Ammon's horn (tissue), 1 donor: ENCODE results near the gene MPND.
A peak's percentile ranks its signal among the peaks of the same experiment; 100 is the strongest.

ENCODE experiments used
- DNase-seq: peaks from one replicate; pipeline ENCODE4 v3.0.0-alpha.2; 2016; ENCODE audit warnings: low spot score

Gene MPND

DNA sequence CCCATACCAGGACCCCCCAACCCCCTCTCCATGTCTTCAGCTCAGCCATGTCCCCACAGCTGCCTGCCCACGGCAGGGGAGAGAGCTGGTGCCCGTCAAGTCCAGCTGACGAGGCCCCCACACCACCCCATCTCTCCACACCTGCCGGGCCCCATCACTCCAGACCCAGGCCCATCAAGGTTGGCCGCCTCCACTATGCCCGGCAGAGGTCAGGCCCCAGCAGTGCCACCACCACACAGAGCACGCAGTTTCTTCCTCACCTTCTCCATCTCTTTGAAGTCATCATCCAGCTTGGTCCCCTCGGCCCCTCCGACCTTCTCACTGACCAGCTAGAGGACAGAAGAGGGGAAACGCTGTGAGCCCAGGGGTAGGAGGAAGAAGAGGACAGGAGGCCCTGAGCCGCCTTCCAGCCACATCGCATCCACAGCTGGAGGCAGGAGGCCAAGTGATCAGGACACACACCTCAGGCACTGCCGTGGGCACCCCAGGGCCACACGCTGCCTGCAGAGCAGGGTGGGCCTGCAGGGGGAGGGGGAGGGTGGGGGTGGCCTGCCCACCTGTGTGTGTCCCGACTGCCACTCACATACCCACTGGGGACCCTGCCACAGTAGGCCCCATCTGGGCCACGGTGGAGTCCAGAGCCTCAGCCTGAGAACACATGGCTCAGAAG is 23.4 kb downstream of the MPND start:
- no peak for DNase-seq

DNA sequence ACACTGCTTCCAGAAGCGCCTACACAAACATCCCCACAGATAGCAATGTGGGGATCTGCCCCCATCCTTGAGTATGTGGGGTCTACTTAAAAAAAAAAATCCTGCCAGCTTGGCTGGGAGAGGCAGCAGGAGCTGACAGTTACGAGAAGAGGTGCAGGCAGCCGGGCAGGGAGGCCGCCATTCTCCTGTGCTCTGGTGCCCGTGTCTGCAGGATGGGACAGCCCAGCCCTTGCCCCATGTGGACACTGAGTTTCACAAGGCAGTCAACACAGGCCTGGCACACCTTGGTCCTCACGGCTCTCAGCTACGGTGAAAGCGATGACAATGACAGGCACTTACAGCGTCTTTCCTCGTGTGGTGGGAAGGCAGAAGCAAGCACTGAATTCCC is 24.0 kb downstream of the MPND start:
- no peak for DNase-seq

DNA sequence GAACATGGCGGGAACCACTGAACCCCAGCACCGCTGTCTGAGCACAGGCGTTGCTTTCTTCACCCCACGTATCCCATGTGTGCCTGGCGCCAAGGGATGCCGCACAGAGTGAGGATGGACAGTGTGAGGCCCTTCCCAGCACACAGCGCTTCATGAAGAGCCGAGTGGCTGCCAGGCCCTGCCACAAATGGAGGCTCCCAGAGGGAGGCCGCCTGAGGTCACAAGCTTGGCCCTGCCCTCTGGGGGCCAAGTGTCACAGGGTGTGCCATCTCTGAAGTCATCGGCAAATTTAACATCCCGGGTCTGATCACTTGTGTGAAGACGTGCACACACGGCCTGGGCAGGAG is 24.4 kb downstream of the MPND start:
- no peak for DNase-seq

DNA sequence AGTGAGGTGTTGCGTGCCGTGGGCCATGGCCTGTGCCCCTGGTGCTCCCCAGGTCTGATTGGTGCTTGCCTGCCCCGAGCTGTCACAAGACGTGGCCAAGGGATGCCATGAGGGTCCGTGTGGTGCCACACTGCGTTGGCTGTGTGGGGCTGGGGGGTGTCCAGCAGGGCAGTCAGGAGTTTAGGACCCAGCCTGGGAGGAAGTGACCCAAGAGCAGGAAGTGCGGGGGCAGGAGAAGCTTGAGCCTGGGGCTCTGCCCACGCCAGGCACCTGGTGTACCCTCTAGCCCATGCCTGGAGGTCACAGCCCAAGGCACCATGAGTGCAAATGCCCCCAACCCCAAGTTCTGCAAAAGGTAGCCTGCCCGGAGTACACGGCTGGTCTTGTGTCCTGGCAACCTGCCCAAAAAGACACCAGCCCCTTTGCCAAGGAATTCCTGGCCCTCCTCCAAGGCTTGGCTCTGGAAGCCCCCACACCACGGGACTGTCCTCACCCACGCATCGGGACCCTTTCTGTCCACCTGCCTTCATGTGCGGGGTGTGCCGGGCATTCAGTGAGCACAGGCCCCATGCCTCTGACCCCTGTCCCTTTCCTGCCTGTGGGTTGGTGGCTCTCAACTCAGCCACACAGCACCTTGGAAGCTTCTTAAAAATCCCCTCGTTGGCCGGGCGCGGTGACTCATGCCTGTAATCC is 24.9 kb downstream of the MPND start:
- DNase-seq, result no peak

- DNase-seq, result no peak
Observed at GRCh38 chr19:4369109-4369887, 25.9 kb downstream of the MPND start.

- DNase-seq, result peak; percentile 83
Observed at GRCh38 chr19:4369888-4370260, 26.5 kb downstream of the MPND start.

DNA sequence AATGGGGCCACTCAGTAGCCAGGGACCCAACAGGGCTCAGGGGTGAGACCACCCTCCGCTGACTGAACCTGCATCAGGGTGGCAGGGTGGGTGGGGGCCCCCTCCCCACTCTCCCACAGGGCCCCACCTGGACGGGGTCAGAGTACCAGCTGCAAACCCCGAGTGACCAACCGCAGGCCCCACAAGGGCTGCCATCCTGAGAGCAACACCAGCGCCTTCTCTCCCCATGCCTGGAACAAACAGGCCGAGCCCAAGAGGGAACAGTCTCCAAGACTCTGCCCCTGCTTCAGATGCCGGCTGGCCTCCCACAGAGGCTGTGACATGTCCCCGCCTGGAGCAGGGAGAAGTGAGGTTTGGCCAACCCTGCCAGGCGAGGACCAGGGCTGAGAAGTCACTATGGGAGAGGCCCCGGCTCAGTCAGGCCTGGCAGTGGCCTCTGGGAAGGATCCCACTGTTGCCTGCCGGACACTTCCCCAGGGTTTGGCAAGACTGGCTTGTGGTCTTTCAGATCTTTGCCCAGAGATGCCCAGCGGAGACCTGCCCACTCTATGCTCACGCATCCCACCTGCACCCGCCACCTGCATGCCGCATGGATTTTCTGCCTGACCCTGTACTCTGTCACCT is 27.2 kb downstream of the MPND start:
- DNase-seq, result no peak

- DNase-seq, result no peak
Observed at GRCh38 chr19:4371247-4372164, 28.1 kb downstream of the MPND start.

GRCh38 chr19:4372165-4373012 is 29.0 kb downstream of the MPND start:
- DNase-seq, result no peak

DNA sequence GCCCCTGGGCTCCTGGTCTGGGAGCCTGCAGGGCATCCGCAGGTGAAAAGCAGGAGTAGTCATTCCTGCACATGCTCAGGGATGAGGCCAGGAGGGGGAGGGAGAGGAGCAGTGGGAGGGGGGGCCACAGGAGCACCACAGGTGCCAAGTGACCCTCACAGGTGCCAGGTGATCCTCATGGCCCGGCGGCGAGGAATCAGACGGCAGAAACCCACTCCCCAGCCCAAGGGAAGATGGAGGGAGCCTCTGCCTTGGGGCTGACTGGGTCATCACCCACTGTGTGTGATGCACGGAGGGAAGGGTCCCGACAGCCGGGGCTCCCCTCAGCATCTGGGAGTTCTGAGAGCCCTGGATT is 29.6 kb downstream of the MPND start:
- no peak for DNase-seq

DNA sequence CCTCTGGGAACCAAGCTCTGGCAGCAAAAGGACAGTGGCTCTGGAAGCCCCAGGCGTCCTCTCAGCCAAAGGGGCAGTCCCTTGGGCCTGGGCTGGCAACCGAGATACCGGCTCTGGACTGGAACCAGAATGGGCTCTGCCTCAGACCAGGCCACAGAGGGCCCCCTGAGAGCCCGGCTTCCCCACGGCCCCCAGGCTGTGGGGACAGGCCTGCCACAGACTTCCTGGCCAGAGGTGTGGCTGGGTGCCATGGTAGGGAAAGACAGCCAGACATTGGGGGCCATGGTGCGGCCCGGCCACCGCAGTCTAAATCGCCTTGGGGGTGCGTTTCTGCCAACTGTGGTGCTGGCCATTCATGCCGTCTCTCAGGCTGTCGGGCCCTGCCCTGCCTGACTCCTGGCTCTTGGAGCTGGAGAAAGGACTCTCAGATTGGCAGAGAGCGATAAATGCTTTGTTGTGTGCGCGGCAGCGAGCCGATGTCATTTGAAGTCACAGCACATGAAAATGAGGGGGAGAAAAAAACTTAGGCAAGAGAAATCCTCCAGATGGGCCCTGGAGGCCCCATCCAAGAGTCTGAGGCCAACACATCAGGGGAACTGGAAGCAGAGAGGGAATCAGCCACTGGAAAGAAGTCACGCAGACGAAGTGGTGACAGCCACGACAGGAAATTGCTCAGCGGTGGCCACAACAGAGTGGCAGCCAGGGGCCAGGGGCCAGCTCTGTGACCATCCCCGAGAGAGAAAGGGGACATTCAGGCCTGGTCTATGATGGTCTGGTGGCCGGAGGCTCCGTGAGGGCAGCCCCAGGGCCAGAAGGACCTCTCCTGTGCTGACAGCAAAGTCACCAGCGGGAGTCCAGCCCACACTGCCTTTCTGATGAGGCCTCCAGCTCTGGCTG is 30.5 kb downstream of the MPND start:
- DNase-seq, result peak; percentile 77

DNA sequence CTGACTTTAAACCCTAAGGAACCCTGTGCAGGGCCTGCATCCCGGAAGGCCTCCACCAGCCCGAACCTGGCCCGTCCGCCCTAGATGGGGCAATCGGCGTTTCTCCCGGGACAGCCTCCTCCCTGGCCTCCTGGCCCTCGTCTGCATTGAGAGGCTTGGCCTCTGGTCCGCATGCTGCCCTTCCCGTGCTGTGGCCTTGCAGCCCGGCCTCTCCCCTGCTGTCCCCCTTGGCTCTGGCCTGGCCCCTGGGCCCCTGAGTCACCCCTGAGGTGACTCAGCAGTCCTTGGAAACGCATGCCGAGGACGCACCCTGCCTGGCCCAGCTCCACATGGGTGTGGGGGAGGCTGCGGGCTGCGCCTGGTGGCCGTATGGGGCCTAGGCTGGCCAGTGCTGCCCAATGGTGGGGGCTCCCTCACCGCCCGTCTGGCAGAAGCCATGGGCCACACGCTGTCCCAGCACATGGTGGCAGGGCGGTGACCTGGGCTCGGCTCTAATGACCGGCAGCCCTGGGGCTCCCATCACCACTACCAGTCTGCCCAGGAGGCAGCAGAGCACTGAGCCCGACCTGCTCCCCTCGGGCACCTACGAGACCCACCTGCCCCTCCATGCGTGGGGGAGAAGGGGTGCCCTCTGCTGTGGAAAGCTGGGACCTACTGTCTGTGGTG is 31.3 kb downstream of the MPND start:
- no peak for DNase-seq

GRCh38 chr19:4375164-4376027 is 32.0 kb downstream of the MPND start:
- peak; percentile 69 for DNase-seq

GRCh38 chr19:4376028-4376670 is 32.8 kb downstream of the MPND start:
- no peak for DNase-seq

DNA sequence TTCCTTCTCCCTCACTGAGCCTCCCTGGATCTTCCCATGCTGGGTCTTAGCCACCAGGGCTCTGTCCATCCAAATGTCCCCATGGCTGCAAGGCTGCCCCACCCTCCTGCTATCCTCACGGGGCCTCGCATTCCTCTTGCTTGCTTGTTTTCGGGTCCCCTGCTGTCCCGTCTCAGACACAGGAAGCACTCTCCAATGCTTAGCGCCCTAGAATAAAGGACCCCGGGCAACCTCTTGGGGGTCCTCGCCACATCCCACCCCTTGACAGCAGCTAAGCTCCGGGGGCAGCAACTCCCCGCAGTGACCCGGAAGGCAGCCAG is 33.3 kb downstream of the MPND start:
- no peak for DNase-seq

DNA sequence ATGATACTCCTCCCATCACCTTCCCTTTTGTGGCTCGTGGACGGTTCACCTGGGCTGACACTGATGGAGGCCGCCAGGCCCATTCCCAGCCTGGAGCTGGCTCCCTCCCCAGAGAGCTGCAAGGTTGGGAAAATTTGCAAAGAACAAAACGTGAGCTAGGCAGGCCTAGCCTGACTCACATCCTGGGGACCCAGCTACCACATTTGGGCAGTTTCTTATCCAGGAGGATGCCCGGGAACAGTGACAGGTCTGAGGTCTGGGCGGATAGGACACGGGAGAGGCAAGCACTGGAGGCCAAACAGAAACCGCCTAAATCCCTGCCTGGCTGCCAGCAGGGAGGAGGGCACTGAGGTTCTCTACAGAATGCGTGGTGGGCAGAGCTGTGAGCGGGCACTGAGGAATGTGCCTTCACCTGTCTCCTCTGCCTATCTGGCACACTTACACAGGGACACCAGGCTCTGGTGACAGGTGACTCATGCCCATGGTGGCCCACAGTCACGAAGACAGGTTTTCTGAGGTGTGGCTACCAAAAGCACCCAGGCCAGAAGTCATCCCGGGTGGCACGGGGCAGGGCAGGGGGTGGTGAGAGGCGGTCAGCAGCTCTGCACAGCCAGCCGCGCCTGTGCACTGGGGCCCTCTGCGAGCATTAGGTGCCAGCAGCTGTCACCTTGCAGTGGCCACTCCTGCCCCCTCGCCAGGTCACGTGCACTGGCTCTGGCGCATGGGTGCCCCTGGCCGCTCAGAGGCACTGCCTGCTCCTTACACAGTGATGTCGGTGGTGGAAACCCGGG is 33.8 kb downstream of the MPND start:
- no peak for DNase-seq

DNA sequence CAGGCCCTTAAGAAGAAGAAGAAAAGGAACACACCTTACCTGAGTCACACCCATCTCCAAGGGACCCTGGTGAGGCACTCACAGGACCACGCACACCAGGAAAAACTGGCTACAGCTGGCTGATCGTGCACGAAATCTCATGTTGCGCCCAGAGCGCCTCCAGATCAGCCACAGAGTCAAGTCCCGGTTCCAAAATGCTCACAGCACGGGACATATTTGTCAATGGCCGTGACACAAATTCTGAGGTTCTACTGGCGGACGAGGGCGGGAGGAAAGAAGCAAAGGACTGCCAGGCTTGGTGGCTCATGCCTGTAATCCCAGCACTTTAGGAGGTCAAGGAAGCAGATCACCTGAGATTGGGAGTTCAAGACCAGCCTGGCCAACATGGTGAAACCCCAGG is 35.5 kb downstream of the MPND start:
- DNase-seq, result no peak
